Keratinocyte (primary cell): ENCODE data around the gene INKA2. TPM values are rescaled to one million over a fixed set of nuclear protein-coding genes. Genes with fewer than 3 reads are reported as not detected.

Experiments used
- DNase-seq: peaks from one replicate; pipeline ENCODE4 v3.0.0-alpha.2; 2011; ENCODE audit warnings: low read depth, missing footprints, low spot score
- FAIRE-seq: peaks from 2 replicates; lab custom pipeline; 2011; peaks lifted over from hg19 to GRCh38; lab: Jason Lieb, UNC
- H2AFZ ChIP-seq: 2 replicates; pipeline ENCODE4 v1.6.0; 2012; ENCODE audit warnings: low read length, control low read depth, inconsistent platforms; ENCODE audit not compliant: control insufficient read depth
- H3K27ac ChIP-seq: 2 replicates; pipeline ENCODE4 v1.5.1; 2011; ENCODE audit warnings: low read length; ENCODE audit not compliant: control insufficient read depth, insufficient read depth
- H3K27me3 ChIP-seq: 3 replicates; pipeline ENCODE4 v1.6.0; 2011; ENCODE audit warnings: low read length; ENCODE audit not compliant: control insufficient read depth, insufficient read depth; ENCODE audit errors: extremely low read depth
- H3K36me3 ChIP-seq, 2 experiments: 2 replicates in 1 of 2; 3 replicates in 1 of 2; pipeline ENCODE4 v1.5.1; 2011; ENCODE audit warnings: low read length in 2 of 2, mild to moderate bottlenecking in 1 of 2; ENCODE audit not compliant: control insufficient read depth in 2 of 2, insufficient read depth in 2 of 2; ENCODE audit errors: extremely low read depth in 1 of 2
- H3K4me1 ChIP-seq: 3 replicates; pipeline ENCODE4 v1.5.1; 2011; ENCODE audit warnings: low read length; ENCODE audit not compliant: control insufficient read depth, insufficient read depth; ENCODE audit errors: extremely low read depth
- H3K4me2 ChIP-seq: 3 replicates; pipeline ENCODE4 v1.6.0; 2011; ENCODE audit warnings: low read depth, low read length; ENCODE audit not compliant: control insufficient read depth, insufficient read depth; ENCODE audit errors: extremely low read depth
- H3K4me3 ChIP-seq, 3 experiments: fragments of 200-600 bp in 1 of 3; sonication (generic) in 1 of 3; 2 replicates in 2 of 3; 3 replicates in 1 of 3; pipeline ENCODE4 v1.5.1; 2011 to 2016; ENCODE audit warnings: low read length in 3 of 3, mild to moderate bottlenecking in 3 of 3, control low read depth in 2 of 3, inconsistent platforms in 1 of 3, low read depth in 1 of 3, mixed read lengths in 1 of 3, mixed run types in 1 of 3, moderate library complexity in 1 of 3; ENCODE audit not compliant: control insufficient read depth in 2 of 3, insufficient read depth in 2 of 3; ENCODE audit errors: extremely low read depth in 1 of 3
- H3K79me2 ChIP-seq: 2 replicates; pipeline ENCODE4 v1.6.0; 2012; ENCODE audit warnings: low read length; ENCODE audit not compliant: control insufficient read depth, insufficient read depth
- H3K9ac ChIP-seq: 3 replicates; pipeline ENCODE4 v1.6.0; 2011; ENCODE audit warnings: low read length; ENCODE audit not compliant: control insufficient read depth, insufficient read depth; ENCODE audit errors: extremely low read depth
- H3K9me1 ChIP-seq: 3 replicates; pipeline ENCODE4 v1.6.0; 2011; ENCODE audit warnings: low read length; ENCODE audit not compliant: control insufficient read depth, insufficient read depth; ENCODE audit errors: extremely low read depth
- H3K9me3 ChIP-seq: 2 replicates; pipeline ENCODE4 v1.5.1; 2012; ENCODE audit warnings: low read depth, low read length; ENCODE audit not compliant: control insufficient read depth
- H4K20me1 ChIP-seq: 3 replicates; pipeline ENCODE4 v1.6.0; 2011; ENCODE audit warnings: low read length; ENCODE audit not compliant: control insufficient read depth, insufficient read depth; ENCODE audit errors: extremely low read depth
- CTCF ChIP-seq, 3 experiments: IDR thresholded peaks in 1 of 3; conservative IDR thresholded peaks in 1 of 3; optimal IDR thresholded peaks in 1 of 3; 2 replicates in 2 of 3; 3 replicates in 1 of 3; pipeline versions ENCODE3 to v1.5.1; 2011; ENCODE audit warnings: low read length in 3 of 3, mild to moderate bottlenecking in 3 of 3, moderate library complexity in 2 of 3, control low read depth in 1 of 3, inconsistent platforms in 1 of 3; ENCODE audit not compliant: insufficient read depth in 2 of 3; ENCODE audit errors: extremely low read depth in 1 of 3
- EZH2 ChIP-seq: IDR thresholded peaks from one replicate; pipeline ENCODE4 v1.6.1; 2012; ENCODE audit warnings: inconsistent platforms, mild to moderate bottlenecking, low read length, moderate library complexity
- dilution Hi-C: fragments of 300-500 bp; cut with MboI; formaldehyde crosslinking; loops from one replicate; pipeline ENCODE4 v1.7.0; 2020; ENCODE audit warnings: low sequenced_read_pairs; ENCODE audit not compliant: extremely low pct_ligation_motif_present
- polyA minus RNA-seq, 3 experiments: library from RNA; depleted of rRNA, polyadenylated mRNA; stranded (reverse); fragments of >200 nt; gene quantifications; 1 replicate in 1 of 3; 2 replicates in 1 of 3; 3 replicates in 1 of 3; pipeline ENCODE4 v1.2.3, GENCODE V29; 2011
- polyA plus RNA-seq, 5 experiments: library from polyadenylated mRNA; depleted of rRNA in 3 of 5; stranded (reverse) in 3 of 5; stranded (forward) in 1 of 5; unstranded in 1 of 5; fragments of >200 nt; gene quantifications; 1 replicate in 1 of 5; 2 replicates in 3 of 5; 3 replicates in 1 of 5; pipeline versions ENCODE4 v1.2.1 to v1.2.3, GENCODE V29; 2011 to 2012; ENCODE audit warnings: missing spikeins in 2 of 5, low read depth in 1 of 5, low replicate concordance in 1 of 5

INKA2 gene
- polyA plus RNA-seq: 1.8 to 2.8 TPM (median 2.7 TPM) in 3 replicates
- polyA plus RNA-seq (2011; ENCODE audit: low read depth): 1.2 TPM
- 1.7 and 2.0 TPM in 2 replicates for polyA plus RNA-seq (2011; cell fraction: cytosol; rRNA removed)
- 4.0 and 5.1 TPM in 2 replicates for polyA plus RNA-seq (2011; cell fraction: nucleus; rRNA removed)
- polyA plus RNA-seq (2012; ENCODE audit: low replicate concordance): 1.8 and 2.2 TPM in 2 replicates
- polyA minus RNA-seq: 0.93 to 6.4 TPM in 2 of 3 replicates, not detected in the other
- polyA minus RNA-seq (2011; cell fraction: cytosol; rRNA and poly(A)+ RNA removed): 1.9 TPM
- 1.8 and 3.2 TPM in 2 replicates for polyA minus RNA-seq (2011; cell fraction: nucleus; rRNA and poly(A)+ RNA removed)

- Histone ChIP-seq H3K4me1 (peaks cover 18% of the 10 kb centered on the region), H3K79me2 (no peaks in the 10 kb centered on the region), H2AFZ (peak within 1 kb of the TSS; percentile 97), H3K9me3 (no peaks in the 10 kb centered on the region), H3K4me3 (peak within 1 kb of the TSS; percentile 61 to 88 (median 82)), H3K36me3 (no peaks in the 10 kb centered on the region), H3K4me2 (peak within 1 kb of the TSS; percentile 94), H4K20me1 (no peaks in the 10 kb centered on the region), H3K27me3 (peaks cover 8% of the 10 kb centered on the region), H3K27ac (peak within 1 kb of the TSS; percentile 81), H3K9me1 (no peaks in the 10 kb centered on the region), H3K9ac (peak within 1 kb of the TSS; percentile 83)
- FAIRE-seq: no peak
- DNase-seq: peak; percentile 45
- TF ChIP-seq EZH2 (no peak), CTCF (optimal IDR thresholded peaks at IDR 0.05 in 1 of 3, IDR thresholded peaks at IDR 0.05 in 1 of 3, conservative IDR thresholded peaks at IDR 0.05 in 1 of 3; ENCODE audit: extremely low read depth in 1 of 3, insufficient read depth in 2 of 3, low read length in 3 of 3) (no peak)
- dilution Hi-C loops: no loop called here
Observed at GRCh38 chr1:111739194-111739924, at the start of gene INKA2. Gene INKA2, minus strand, starts transcription at chr1:111739395. Its CDS starts 153 bp downstream, at chr1:111739242.

- no peaks in the 10 kb centered on the region for H3K36me3 ChIP-seq
- TF ChIP-seq EZH2: no peak
- no peak for TF ChIP-seq CTCF (optimal IDR thresholded peaks at IDR 0.05 in 1 of 3, IDR thresholded peaks at IDR 0.05 in 1 of 3, conservative IDR thresholded peaks at IDR 0.05 in 1 of 3; ENCODE audit: extremely low read depth in 1 of 3, insufficient read depth in 2 of 3, low read length in 3 of 3)
- no peak for DNase-seq
- H3K4me2 ChIP-seq: no peak overlapping the region
- H3K9me3 ChIP-seq: no peaks in the 10 kb centered on the region
- no peak overlapping the region for H2AFZ ChIP-seq
- no peaks in the 10 kb centered on the region for H4K20me1 ChIP-seq
- dilution Hi-C loops: no loop called here
- H3K9me1 ChIP-seq: no peaks in the 10 kb centered on the region
- no peak overlapping the region for H3K27ac ChIP-seq
- H3K79me2 ChIP-seq: no peaks in the 10 kb centered on the region
- no peak for FAIRE-seq
- no peak overlapping the region for H3K9ac ChIP-seq
- no peak overlapping the region for H3K4me3 ChIP-seq
- H3K27me3 ChIP-seq: peaks cover 7% of the 10 kb centered on the region
- no peaks in the 10 kb centered on the region for H3K4me1 ChIP-seq
Observed at GRCh38 chr1:111786669-111787207, 47.5 kb upstream of the INKA2 start.
